GM12891 (cell line): ENCODE data around the gene IL10.

Experiments used
- PAX5 ChIP-seq: IDR thresholded peaks from 2 replicates; pipeline ENCODE4 v1.6.1; 2011; ENCODE audit warnings: low read length, moderate library complexity, mild to moderate bottlenecking; ENCODE audit not compliant: insufficient read depth, severe bottlenecking
- POLR2A ChIP-seq: IDR thresholded peaks from 2 replicates; pipeline ENCODE4 v1.6.1; 2011; ENCODE audit warnings: low read depth, low read length, control low read depth
- POLR2AphosphoS5 ChIP-seq: IDR thresholded peaks from 2 replicates; pipeline ENCODE4 v1.6.1; 2011; ENCODE audit warnings: low read depth, low read length, control low read depth
- POU2F2 ChIP-seq: IDR thresholded peaks from 2 replicates; pipeline ENCODE4 v1.6.1; 2011; ENCODE audit warnings: low read depth, mild to moderate bottlenecking, control low read depth, low read length, moderate library complexity
- SPI1 ChIP-seq: IDR thresholded peaks from 2 replicates; pipeline ENCODE4 v1.6.1; 2011; ENCODE audit warnings: low read depth, low read length, control low read depth
- TAF1 ChIP-seq: IDR thresholded peaks from 2 replicates; pipeline ENCODE4 v1.6.1; 2011; ENCODE audit warnings: low read depth, low read length, control low read depth

- TF ChIP-seq POLR2A (no peak), POU2F2 (no peak), POLR2AphosphoS5 (no peak), TAF1 (no peak), SPI1 (no peak), PAX5 (no peak)
These were observed 36.3 kb upstream of the IL10 start for GRCh38 chr1:206808615-206809014.
